NT2/D1 (cell line): ENCODE measurements around the gene FLNC.

ENCODE experiments used
- SUZ12 ChIP-seq: IDR thresholded peaks from 2 replicates; pipeline ENCODE4 v1.6.1; 2011; ENCODE audit not compliant: insufficient read length, insufficient read depth; ENCODE audit errors: extremely low read depth
- YY1 ChIP-seq: IDR thresholded peaks from 2 replicates; pipeline ENCODE4 v1.6.1; 2011; ENCODE audit not compliant: insufficient read length, insufficient read depth

DNA sequence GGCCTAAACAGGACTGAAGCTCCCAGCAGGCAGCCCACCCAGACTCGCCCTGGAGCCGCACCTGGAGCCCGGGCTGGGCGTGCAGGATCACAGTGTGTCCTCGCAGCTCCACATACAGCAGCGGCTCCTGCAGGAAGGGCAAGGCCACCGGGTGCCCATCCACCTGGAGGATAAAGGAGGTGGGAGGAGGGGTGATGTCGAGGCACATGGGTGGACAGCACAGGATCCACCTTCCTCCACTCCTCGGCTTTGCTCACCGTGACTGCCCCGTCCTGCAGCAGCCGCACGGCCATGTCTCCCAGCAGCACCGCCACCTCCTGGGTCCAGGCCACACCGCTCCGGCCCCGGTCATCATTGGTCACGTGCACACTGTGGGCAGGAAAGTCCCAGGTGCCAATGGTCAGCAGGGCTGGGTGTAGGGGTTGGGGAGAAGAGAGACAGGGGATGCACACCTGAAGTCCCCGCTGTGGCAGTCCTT, 49.3 kb downstream of the FLNC start:
- no peak for TF ChIP-seq YY1
- TF ChIP-seq SUZ12, result no peak
